Esophagus muscularis mucosa (tissue), 4 donors: Measurements from ENCODE around the gene HOXD10. TPM values are rescaled to one million over a fixed set of nuclear protein-coding genes. Genes with fewer than 3 reads are reported as not detected.
A peak's percentile ranks its signal among the peaks of the same experiment; 100 is the strongest.

ENCODE experiments used
- DNase-seq: peaks from one replicate; pipeline ENCODE4 v3.0.0-alpha.2; 2017; ENCODE audit errors: extremely low spot score
- H3K27ac ChIP-seq, 4 donors: fragments of 200-600 bp; sonication (generic); replicated peaks in 1 of 4; 1 replicate in 3 of 4; 2 replicates in 1 of 4; pipeline ENCODE4 v1.5.1; 2016 to 2019; ENCODE audit warnings: mild to moderate bottlenecking in 1 of 4
- H3K27me3 ChIP-seq, 4 donors: fragments of 200-600 bp; sonication (generic); one replicate each; pipeline versions ENCODE4 v1.5.1 to v1.6.0; 2016 to 2019
- H3K36me3 ChIP-seq, 4 donors: fragments of 200-600 bp; sonication (generic); one replicate each; pipeline ENCODE4 v1.5.1; 2016 to 2019
- H3K4me1 ChIP-seq, 4 donors: fragments of 200-600 bp; sonication (generic); one replicate each; pipeline ENCODE4 v1.5.1; 2016 to 2019
- H3K4me3 ChIP-seq, 4 donors: fragments of 200-600 bp; sonication (generic); 1 replicate in 2 of 4; 2 replicates in 2 of 4; pipeline ENCODE4 v1.5.1; 2016 to 2019; ENCODE audit warnings: mild to moderate bottlenecking in 4 of 4, moderate library complexity in 1 of 4
- H3K9me3 ChIP-seq, 4 donors: fragments of 200-600 bp; sonication (generic); 1 replicate in 3 of 4; 2 replicates in 1 of 4; pipeline ENCODE4 v1.5.1; 2016 to 2019
- EP300 ChIP-seq: sonication (generic); formaldehyde crosslinking; IDR thresholded peaks from one replicate; pipeline ENCODE4 v1.6.1; 2017; ENCODE audit warnings: antibody characterized with exemption
- POLR2A ChIP-seq: fragments of 450-650 bp; IDR thresholded peaks from one replicate; pipeline ENCODE4 v1.6.1; 2017; ENCODE audit warnings: antibody characterized with exemption, moderate library complexity, mild to moderate bottlenecking, low read depth
- POLR2AphosphoS5 ChIP-seq, 2 donors: sonication (generic); formaldehyde crosslinking; IDR thresholded peaks; one replicate each; pipeline ENCODE4 v1.6.1; 2017; ENCODE audit warnings: antibody characterized with exemption in 2 of 2
- WGBS: methylation state at CpG from one replicate; pipeline ENCODE4 v1.1.5; 2018; 5-methylcytosine and 5-hydroxymethylcytosine counted together
- intact Hi-C: fragments of 100-400 bp; cut with DNase I; formaldehyde crosslinking; loops from one replicate; pipeline ENCODE4 v1.15.1; 2023
- total RNA-seq, 4 donors: library from RNA; depleted of rRNA; stranded (reverse); fragments of >200 nt; gene quantifications; one replicate each; pipeline versions ENCODE4 v1.1.0 to v1.2.1, GENCODE V29; 2016
- TF ChIP-seq, protein P1 (sequence below), 3 experiments: fragments of 200-600 bp in 2 of 3; fragments of 450-650 bp in 1 of 3; sonication (generic) in 2 of 3; IDR thresholded peaks; one replicate each; pipeline ENCODE4 v1.5.1; 2017 to 2019; ENCODE audit warnings: antibody characterized with exemption in 3 of 3, mild to moderate bottlenecking in 2 of 3, moderate library complexity in 1 of 3

Gene HOXD10
- total RNA-seq, 4 donors from 2014 or later = 0.42 to 0.50 TPM; not detected in 2

DNA sequence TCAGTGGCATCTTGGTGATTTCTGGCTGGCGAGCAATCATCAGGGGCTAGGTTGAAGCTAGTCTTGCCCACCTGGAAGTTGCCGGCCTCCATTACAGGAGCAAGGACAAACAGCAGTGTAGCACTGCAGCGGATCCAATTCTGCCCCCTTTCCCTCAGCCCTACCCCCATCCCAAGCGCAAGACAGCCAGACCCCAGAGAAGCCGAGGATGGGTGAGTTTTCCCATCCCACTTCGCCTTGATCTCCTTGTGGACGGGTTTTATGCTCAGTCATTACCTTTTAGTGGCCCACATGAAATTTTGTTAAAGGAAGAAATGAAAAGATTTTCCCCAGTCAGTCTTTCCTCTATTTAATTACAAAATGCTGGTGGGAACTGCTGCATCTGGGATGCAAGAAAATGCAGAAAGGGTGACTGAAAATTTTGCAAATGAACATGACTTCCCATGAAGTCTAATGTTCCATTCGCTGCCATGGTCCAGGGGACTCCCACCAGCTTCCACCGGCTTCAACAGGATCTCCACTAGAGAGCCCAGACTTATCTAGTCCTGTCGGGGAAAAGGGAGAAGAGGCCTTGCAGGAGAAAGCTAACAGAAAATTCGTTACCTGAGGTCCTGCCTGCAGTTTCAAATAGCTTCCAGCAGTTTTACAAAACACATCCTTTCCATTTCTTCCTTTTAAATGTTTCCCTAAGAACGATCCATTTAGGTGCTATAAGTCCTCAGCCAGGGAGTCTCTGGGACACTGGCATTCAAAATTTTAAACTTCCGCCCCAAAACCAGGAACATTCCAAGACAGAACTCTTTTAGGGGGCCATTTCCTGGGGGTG lies 4.0 kb downstream of the HOXD10 start:
- WGBS = 20% methylated on average over 13 of the region's 13 CpGs
- H3K4me1 ChIP-seq = peaks cover 21 to 43% (median 32%) of the 10 kb centered on the region in 4 donors
- TF ChIP-seq, protein P1, sequence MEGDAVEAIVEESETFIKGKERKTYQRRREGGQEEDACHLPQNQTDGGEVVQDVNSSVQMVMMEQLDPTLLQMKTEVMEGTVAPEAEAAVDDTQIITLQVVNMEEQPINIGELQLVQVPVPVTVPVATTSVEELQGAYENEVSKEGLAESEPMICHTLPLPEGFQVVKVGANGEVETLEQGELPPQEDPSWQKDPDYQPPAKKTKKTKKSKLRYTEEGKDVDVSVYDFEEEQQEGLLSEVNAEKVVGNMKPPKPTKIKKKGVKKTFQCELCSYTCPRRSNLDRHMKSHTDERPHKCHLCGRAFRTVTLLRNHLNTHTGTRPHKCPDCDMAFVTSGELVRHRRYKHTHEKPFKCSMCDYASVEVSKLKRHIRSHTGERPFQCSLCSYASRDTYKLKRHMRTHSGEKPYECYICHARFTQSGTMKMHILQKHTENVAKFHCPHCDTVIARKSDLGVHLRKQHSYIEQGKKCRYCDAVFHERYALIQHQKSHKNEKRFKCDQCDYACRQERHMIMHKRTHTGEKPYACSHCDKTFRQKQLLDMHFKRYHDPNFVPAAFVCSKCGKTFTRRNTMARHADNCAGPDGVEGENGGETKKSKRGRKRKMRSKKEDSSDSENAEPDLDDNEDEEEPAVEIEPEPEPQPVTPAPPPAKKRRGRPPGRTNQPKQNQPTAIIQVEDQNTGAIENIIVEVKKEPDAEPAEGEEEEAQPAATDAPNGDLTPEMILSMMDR (IDR thresholded peaks at IDR 0.05) = no peak
- no peak for TF ChIP-seq EP300
- TF ChIP-seq POLR2AphosphoS5 (IDR thresholded peaks at IDR 0.05) = no peak
- no peak for TF ChIP-seq POLR2A
- no peak for DNase-seq
- H3K27ac ChIP-seq = no peak overlapping the region
- H3K4me3 ChIP-seq = no peak overlapping the region
- H3K9me3 ChIP-seq = no peaks in the 10 kb centered on the region
- peaks cover 14 to 100% (median 95%) of the 10 kb centered on the region in 4 donors for H3K27me3 ChIP-seq
- no peaks in the 10 kb centered on the region for H3K36me3 ChIP-seq
- intact Hi-C loops = no loop called here

DNA sequence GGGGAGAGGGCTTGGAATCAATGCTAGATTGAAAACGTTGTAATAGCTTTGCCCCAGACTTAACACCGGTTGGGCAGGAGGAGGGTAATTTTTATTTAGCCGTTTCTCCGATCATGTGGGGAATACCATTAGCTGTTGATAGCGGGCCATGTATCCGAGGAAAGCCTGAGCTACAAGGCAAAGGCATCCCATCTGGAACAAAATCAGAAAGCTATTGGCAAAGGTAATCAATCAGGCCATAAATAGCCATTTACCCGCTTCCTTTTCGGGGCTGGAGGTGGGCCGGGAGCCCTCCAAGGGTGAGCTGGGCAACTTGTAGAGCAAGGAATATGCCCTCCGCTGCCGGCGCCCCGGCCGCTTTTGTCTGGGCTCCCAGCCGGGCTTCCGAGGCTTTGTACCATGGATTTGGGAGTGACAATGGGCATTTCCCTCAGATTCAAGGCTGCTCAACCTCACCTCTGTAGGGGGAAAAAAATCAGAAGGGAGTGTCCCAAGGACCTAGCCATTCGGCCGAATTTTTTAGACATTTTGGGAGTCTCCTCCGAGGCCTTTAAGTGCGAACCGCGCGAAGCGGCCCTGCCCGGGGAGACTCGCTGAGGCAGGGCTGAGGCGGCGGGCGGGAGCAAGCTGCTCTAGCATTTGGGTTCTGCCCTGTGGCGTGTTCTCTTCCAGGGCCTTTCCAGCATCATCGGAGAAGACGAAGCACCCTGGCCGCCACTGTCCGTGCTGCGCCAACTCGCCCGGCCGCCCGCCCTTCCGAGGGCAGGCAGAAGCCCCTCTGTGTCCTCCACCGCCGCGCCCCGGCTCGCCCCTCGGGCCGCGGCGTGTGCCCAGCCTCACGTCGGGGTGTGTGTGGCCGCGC lies 4.8 kb downstream of the HOXD10 start:
- intact Hi-C loops = no loop called here
- TF ChIP-seq, protein P1 (IDR thresholded peaks at IDR 0.05) = no peak
- TF ChIP-seq POLR2AphosphoS5 (IDR thresholded peaks at IDR 0.05) = no peak
- no peak for TF ChIP-seq POLR2A
- no peak for TF ChIP-seq EP300
- no peaks in the 10 kb centered on the region for H3K9me3 ChIP-seq
- no peak overlapping the region for H3K27ac ChIP-seq
- H3K4me1 ChIP-seq = peaks cover 19 to 38% (median 27%) of the 10 kb centered on the region in 4 donors
- 19% methylated on average over 23 of the region's 53 CpGs for WGBS
- H3K4me3 ChIP-seq = peak overlapping the region; percentile 48 to 62 (median 50)
- H3K27me3 ChIP-seq = peaks cover 12 to 100% (median 91%) of the 10 kb centered on the region in 4 donors
- H3K36me3 ChIP-seq = no peaks in the 10 kb centered on the region
- no peak for DNase-seq

DNA sequence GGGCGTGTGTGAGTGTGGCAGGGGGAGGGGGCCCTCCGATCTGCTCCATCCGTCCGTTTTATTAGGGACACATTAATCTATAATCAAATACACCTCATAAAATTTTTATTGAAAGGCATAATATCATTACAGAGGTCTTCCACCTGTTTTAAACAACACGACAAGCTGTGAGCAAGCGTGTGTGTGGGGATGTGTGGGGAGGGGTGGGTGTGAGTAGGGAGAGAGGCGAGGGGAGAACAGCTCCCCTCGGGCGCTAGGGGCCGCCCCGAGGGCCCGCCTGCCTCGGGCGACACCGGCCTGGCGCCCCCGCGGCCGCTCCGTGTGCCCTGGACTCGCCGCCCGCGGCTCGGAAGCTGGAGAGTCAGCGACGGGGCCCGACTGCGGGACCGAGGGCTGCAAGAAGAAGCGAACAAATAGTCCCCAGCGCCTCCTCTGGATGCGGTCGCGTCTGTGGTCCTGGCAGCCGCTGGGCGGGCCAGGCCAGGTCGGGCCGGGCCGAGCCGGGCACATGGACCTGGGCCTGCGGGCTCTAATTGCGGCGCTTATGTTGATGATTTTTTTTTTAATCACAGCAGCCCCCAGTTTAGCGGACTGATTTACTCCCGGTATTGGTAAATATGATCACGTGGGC lies 5.6 kb downstream of the HOXD10 start:
- peak overlapping the region in 1 of 4 donors; percentile 64 for H3K27ac ChIP-seq
- TF ChIP-seq POLR2A = no peak
- TF ChIP-seq POLR2AphosphoS5 (IDR thresholded peaks at IDR 0.05) = no peak
- TF ChIP-seq, protein P1 (IDR thresholded peaks at IDR 0.05) = no peak
- no peak for TF ChIP-seq EP300
- intact Hi-C loops = no loop called here

DNA sequence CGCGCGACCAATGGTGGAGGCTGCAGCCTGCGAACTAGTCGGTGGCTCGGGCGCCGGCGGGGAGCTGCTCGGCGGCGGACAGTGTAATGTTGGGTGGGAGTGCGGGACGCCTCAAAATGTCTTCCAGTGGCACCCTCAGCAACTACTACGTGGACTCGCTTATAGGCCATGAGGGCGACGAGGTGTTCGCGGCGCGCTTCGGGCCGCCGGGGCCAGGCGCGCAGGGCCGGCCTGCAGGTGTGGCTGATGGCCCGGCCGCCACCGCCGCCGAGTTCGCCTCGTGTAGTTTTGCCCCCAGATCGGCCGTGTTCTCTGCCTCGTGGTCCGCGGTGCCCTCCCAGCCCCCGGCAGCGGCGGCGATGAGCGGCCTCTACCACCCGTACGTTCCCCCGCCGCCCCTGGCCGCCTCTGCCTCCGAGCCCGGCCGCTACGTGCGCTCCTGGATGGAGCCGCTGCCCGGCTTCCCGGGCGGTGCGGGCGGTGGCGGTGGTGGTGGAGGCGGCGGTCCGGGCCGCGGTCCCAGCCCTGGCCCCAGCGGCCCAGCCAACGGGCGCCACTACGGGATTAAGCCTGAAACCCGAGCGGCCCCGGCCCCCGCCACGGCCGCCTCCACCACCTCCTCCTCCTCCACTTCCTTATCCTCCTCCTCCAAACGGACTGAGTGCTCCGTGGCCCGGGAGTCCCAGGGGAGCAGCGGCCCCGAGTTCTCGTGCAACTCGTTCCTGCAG lies 6.3 kb downstream of the HOXD10 start, which contains the start of gene HOXD9:
TSS of gene HOXD9 (plus strand) at position 37 of the 728 bp plus-strand sequence. CDS start at position 87, 50 bp downstream.
- DNase-seq = no peak
- TF ChIP-seq POLR2AphosphoS5 (IDR thresholded peaks at IDR 0.05) = peak; percentile 8 to 9
- TF ChIP-seq, protein P1 (IDR thresholded peaks at IDR 0.05) = no peak
- H3K27ac ChIP-seq = peak within 1 kb of the TSS in 3 of 4 donors; percentile 24 to 64 (median 44)
- peak within 1 kb of the TSS; percentile 48 to 62 (median 50) for H3K4me3 ChIP-seq
- peaks cover 10 to 100% (median 82%) of the 10 kb centered on the region in 4 donors for H3K27me3 ChIP-seq
- H3K36me3 ChIP-seq = no peaks in the 10 kb centered on the region
- WGBS = 1% methylated on average over 21 of the region's 84 CpGs
- no peaks in the 10 kb centered on the region for H3K9me3 ChIP-seq
- H3K4me1 ChIP-seq = peaks cover 16 to 41% (median 28%) of the 10 kb centered on the region in 4 donors
- intact Hi-C loops = no loop called here

More for the DNA sequence above, 5.6 kb downstream of the HOXD10 start:
- Histone ChIP-seq H3K4me3 (peak overlapping the region; percentile 48 to 62 (median 50)), H3K4me1 (peaks cover 16 to 39% (median 28%) of the 10 kb centered on the region in 4 donors), H3K27me3 (peaks cover 10 to 100% (median 87%) of the 10 kb centered on the region in 4 donors), H3K36me3 (no peaks in the 10 kb centered on the region), H3K9me3 (no peaks in the 10 kb centered on the region)
- WGBS = 6% methylated on average over 40 of the region's 47 CpGs
- no peak for DNase-seq
